GM21423 (cell line): ENCODE measurements around the gene DEFB126.
"Not testable (repeated sequence)": the region's sequence is repeated elsewhere in the genome, so short reads cannot be mapped to it uniquely, and the experiment has no call there.

Experiments used
- ATAC-seq: cut with Tn5 transposase; IDR thresholded peaks from one replicate; pipeline ENCODE4 v1.9.1; 2021; ENCODE audit warnings: mild to moderate bottlenecking, moderate library complexity; ENCODE audit not compliant: unreplicated experiment

Gene DEFB126, protein sequence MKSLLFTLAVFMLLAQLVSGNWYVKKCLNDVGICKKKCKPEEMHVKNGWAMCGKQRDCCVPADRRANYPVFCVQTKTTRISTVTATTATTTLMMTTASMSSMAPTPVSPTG

GRCh38 chr20:142290-142689, at the start of gene DEFB126:
DEFB126 (plus strand) TSS chr20:142590; CDS start chr20:142629, 39 bp downstream.
- ATAC-seq: no peak

DNA sequence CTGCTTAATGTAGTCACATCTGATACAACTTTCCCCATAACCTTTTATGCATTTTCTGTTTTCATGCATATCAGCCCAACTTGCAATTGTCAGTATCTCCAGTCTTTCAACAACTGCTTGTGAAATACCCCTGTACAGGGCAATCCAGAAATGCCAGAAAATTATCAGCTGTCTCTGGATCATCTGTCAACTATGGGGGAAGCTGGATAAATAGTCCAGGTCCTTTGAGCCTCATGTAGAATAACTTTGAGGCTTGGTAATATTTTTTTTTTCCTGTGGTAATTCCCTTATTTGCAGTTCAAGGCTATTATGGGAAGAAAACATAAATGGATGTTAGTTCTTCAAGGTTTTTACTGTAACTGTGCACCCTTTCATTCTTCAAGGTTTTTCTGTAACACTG, 48.7 kb upstream of the DEFB126 start:
- ATAC-seq: no peak

DNA sequence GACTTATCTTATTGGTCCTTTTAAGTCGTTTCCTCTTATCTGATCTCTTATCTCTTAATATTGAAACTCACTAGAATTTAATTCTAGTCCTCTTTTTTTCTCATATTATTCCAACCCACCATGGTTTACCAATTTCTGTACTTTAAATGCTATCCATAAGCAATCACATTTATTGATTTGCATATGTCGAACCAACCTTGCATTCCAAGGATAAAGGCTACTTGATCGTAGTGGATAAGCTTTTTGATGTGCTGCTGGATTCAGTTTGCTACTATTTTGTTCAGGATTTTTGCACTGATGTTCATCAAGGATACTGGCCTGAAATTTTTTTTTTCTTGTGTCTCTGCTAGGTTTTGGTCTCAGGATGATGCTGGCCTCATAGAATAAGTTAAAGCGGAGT, 47.2 kb upstream of the DEFB126 start:
- ATAC-seq: no peak

DNA sequence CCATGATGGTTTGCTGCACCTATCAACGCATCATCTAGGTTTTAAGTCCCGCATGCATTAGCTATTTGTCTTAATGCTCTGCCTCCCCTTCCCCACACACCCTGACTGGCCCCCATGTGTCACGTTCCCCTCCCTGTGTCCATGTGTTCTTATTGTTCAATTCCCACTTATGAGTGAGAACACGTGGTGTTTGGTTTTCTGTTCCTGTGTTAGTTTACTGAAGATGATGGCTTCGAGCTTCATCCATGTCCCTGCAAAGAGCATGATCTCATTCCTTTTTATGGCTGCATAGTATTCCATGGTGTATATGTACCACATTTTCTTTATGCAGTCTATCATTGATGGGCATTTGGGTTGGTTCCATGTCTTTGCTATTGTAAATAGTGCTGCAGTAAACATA, 44.7 kb upstream of the DEFB126 start:
- ATAC-seq: not testable (repeated sequence)

DNA sequence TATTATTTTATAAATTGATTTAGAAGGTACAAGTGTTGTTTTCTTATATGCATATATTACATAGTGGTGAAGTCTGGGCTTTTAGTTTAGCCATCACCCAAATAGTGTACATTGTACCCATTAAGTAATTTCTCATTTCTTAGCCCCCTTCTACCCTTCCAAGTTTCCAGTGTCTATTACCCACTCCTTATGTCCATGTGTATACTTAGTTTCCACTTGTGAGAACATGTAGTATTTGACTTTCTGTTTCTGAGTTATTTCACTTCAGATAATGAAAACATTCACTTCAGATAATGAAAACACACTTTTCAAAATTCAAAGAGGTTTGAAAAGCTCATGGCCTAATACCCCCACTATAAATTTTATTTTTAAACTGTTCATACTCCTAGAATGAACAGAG, 40.4 kb upstream of the DEFB126 start:
- no peak for ATAC-seq

DNA sequence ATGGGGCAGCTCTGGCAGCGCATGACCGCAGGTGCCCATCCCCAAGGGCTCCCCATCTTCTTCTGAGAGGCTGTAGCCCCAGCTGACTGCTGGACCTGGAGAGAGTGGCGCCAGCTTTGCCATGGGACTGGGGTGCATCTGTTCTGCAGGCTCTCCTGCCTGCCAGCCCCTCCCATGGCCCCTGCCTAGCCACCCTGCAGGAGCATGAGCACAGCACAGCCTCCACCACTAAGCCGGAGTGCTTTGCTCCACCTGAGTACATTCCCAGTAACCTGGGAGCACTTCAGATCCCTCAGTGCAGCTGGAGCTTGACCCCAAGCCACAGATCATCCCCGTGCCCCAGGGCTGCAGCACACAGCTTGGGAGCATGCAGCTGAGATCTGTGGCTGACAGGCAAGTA, 38.9 kb upstream of the DEFB126 start:
- ATAC-seq: no peak

DNA sequence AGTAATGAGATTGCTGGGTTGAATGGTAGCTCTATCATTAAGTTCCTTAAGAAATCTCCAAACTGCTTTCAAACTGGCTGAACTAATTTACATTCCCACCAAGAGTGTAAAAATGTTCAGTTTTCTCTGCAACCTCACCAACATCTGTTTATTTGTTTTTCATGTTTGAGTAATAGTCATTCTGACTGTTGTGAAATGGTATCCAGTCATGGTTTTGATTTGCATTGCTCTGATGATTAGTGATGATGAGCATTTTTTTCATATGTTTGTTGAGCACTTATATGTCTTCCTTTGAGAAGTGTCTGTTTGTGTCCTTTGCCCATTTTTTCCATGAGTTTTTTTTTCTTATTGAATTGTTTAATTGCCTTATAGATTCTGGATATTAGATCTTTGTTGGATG, 30.0 kb upstream of the DEFB126 start:
- no peak for ATAC-seq

GRCh38 chr20:117518-117917, 24.9 kb upstream of the DEFB126 start:
- no peak for ATAC-seq

DNA sequence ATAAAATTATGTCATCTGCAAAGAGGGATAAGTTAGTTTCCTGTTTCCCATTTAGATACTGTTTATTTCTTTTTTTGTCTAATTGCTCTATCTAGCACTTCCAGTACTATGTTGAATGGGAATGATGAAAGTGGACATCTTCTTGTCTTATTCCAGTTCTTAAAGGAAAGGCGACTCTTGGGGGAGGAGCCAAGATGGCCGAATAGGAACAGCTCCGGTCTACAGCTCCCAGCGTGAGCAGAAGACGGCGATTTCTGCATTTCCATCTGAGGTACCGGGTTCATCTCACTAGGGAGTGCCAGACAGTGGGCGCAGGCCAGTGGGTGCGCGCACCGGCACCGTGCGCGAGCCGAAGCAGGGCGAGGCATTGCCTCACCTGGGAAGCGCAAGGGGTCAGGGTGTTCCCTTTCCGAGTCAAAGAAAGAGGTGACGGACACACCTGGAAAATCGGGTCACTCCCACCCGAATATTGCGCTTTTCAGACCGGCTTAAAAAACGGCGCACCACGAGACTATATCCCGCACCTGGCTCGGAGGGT, 12.5 kb upstream of the DEFB126 start:
- not testable (repeated sequence) for ATAC-seq

- no peak for ATAC-seq
These were observed 4.5 kb upstream of the DEFB126 start for GRCh38 chr20:137668-138490.

DNA sequence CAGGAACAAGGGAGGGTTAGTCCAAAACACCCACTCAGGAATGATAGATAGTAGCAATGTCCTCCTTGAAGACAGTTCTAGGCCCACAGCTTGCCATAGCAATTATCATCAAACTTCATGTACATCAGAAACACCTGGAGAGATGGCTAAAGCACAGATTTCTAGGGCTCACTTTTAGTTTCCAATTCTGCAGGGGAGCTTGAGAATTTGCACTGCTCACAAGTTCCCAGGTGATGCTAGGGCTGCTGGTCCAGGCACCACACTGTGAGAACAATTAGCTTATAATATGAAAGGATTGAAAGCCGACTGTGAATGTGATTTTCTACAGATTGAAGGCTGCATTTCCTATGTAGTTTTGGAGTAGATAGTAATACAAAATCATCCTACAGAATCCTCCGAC, 3.5 kb downstream of the DEFB126 start:
- ATAC-seq: no peak

DNA sequence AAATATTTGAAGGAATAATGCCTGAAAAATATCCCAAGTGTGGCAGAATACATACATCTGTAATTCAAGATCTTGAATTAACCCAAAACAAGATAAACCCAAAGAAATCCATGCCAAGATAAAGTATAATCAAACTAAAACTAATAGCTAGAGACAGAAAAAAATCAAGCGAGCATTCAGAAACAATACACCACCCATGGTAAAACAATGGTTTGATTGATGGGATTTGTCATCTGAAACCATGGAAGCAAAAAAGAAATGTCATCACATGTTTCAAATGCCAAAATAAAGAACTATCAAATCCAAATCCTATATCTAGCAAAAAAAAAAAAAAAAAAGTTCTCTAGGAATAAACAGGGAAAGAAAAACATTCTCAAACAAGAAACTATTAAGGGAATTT, 9.7 kb downstream of the DEFB126 start:
- no peak for ATAC-seq

- ATAC-seq: no peak
These were observed 14.8 kb downstream of the DEFB126 start, which contains the start of gene DEFB127 for GRCh38 chr20:157154-157553. DEFB127 (plus strand) TSS chr20:157454; CDS start chr20:157545, 91 bp downstream.

DNA sequence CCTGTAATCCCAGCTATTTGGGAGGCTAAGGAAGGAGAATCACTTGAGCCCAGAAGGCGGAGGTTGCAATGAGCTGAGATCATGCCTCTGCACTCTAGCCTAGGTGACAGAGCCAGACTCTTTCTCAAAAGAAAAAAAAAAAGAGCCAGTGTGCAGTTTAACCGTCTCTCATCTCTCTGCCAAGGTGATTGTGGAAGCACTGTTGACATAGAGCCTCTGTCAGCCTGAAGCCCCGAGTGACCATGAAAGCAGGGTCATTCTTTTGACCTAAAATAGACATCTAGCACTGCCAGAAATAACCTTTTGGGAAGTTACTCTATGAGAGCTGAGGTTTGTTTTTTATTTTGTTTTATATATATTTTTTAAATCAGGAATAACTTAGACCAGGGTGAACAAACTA, 22.2 kb downstream of the DEFB126 start:
- ATAC-seq: no peak

GRCh38 chr20:168876-169275, 26.5 kb downstream of the DEFB126 start:
- no peak for ATAC-seq

DNA sequence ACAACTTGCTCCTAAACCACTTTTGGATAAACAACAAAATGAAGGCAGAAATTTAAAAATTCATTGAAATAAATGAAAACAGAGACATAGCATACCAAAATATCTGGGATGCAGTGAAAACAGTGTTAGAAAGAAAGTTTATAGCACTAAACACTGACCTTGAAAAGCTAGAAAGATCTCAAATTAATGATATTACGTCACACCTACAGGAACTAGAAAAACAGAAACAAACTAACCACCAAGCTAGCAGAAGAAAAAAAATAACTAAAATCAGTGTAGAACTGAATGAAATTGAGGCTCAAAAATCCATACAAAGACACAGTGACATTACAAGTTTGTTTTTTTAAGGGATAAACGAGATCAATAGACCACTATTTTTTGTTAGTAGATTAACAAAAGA, 41.9 kb downstream of the DEFB126 start:
- ATAC-seq: no peak

DNA sequence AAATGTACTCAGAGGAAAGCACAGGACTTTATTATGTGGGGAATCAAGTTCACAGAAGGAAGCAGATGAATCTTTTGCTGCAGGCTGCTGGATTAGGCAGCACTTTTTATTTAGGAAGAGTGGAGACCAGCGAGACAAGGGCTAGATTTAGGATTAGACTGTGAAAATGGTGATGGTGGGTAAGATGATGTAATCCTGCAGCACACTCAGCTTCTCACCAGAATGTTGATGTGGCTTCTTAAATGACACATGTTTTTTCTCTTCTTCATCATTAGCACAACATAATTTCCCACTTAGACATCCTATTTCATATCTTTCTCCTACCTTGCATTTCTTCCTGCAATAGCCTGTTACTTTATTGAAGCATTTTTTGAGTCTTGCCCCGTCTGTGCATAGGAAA, 45.3 kb downstream of the DEFB126 start:
- no peak for ATAC-seq

DNA sequence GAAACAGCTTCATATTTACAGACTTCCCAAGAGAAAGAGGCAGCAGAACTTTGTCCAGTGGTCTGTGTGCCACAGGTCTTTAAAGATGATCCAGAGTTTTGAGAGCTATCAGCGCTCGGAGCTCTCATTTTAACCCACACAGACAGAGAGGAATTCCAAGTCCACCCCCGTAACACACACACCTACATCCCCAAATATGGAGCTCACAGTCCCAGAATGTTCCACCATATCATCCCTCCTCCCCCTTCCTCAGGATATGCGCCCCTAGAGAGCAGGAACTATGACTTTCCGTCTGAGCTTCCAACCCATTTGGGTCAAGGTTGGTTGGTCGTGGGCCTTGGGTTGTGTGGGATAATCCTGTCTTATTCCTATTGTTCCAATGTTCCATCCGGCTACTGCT, 47.2 kb downstream of the DEFB126 start, which contains the start of gene DEFB128:
DEFB128 (minus strand) TSS at position 101 of the 400 bp plus-strand sequence; CDS start at position 13, 88 bp downstream.
- ATAC-seq: no peak
